Measurements from ENCODE around the gene GPRIN1. TPM values are rescaled to one million over a fixed set of nuclear protein-coding genes. Genes with fewer than 3 reads are reported as not detected.

GPRIN1 gene
- total RNA-seq, 4 donors from 2014 or later, result 1.6 to 9.7 (median 3.6) TPM

DNA sequence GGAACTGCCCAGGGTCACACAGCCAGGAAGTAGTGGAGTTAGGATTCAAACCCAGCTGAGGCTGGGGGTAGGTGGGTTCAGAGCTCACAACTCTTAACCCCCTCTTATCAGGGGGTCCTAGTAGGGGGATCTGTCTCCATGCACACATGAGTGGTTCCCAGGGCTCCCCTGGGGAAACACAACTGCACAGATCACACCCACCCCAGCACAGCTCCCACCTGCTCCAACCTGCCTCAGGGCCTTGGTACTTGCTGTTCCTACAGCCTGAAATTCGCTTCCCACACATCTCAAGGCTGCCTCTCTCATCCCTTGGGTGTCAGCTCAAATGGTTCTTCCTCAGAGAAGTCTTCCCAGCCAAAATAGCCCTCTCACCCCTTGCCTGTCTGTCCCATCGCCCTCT, 15.6 kb upstream of the GPRIN1 start:
- H3K4me1 ChIP-seq, result peaks cover 0 to 17% (median 14%) of the 10 kb centered on the region in 4 donors
- DNase-seq, result no peak
- TF ChIP-seq EP300 (IDR thresholded peaks at IDR 0.05; ENCODE audit: low read depth), result no peak
- TF ChIP-seq POLR2A (IDR thresholded peaks at IDR 0.05), result no peak
- no peak for TF ChIP-seq POLR2AphosphoS5 (IDR thresholded peaks at IDR 0.05)
- TF ChIP-seq, protein P1, sequence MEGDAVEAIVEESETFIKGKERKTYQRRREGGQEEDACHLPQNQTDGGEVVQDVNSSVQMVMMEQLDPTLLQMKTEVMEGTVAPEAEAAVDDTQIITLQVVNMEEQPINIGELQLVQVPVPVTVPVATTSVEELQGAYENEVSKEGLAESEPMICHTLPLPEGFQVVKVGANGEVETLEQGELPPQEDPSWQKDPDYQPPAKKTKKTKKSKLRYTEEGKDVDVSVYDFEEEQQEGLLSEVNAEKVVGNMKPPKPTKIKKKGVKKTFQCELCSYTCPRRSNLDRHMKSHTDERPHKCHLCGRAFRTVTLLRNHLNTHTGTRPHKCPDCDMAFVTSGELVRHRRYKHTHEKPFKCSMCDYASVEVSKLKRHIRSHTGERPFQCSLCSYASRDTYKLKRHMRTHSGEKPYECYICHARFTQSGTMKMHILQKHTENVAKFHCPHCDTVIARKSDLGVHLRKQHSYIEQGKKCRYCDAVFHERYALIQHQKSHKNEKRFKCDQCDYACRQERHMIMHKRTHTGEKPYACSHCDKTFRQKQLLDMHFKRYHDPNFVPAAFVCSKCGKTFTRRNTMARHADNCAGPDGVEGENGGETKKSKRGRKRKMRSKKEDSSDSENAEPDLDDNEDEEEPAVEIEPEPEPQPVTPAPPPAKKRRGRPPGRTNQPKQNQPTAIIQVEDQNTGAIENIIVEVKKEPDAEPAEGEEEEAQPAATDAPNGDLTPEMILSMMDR (IDR thresholded peaks at IDR 0.05), result no peak
- in situ Hi-C loops (cut with MboI; ENCODE audit: low pct_ligation_motif_present in 1 of 4, low pct_unique_long_range_greater_than_20kb in 1 of 4, low sequenced_read_pairs in 3 of 4), result no loop called here
- H3K27me3 ChIP-seq, result peaks cover 95% of the 10 kb centered on the region
- H3K36me3 ChIP-seq, result no peaks in the 10 kb centered on the region
- 55 to 71% methylated on average over 1 to 2 of the region's 2 CpGs for WGBS, 2 donors (ENCODE audit: low coverage in 1 of 2)
- no peak overlapping the region for H3K4me3 ChIP-seq
- intact Hi-C loops (cut with DNase I; ENCODE audit: low total_unique reads), result no loop called here
- H3K27ac ChIP-seq, result no peak overlapping the region
- no peaks in the 10 kb centered on the region for H3K9me3 ChIP-seq

DNA sequence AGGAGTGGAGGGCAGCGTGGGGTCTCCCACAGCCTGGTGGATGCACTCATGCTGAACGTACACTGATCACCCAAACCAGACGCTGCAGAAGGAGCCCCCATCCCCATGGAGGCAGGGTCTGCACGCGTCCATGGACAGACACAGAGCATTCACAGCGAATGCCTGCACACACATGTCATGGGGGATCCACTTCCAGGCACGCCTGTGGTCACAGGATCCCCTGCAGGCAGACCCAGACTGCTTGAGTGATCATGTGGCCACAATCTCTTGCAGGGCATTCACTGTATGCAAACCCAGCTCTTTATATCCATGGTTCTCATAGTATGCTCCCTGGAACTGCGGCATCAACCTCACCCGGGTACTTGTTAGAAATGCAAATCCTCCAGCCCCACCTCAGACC, 15.0 kb upstream of the GPRIN1 start:
- H3K27me3 ChIP-seq, result peaks cover 95% of the 10 kb centered on the region
- H3K4me1 ChIP-seq, result peaks cover 2 to 16% (median 12%) of the 10 kb centered on the region in 4 donors
- TF ChIP-seq POLR2AphosphoS5 (IDR thresholded peaks at IDR 0.05) (no peak), EP300 (IDR thresholded peaks at IDR 0.05; ENCODE audit: low read depth) (no peak), POLR2A (IDR thresholded peaks at IDR 0.05) (no peak)
- TF ChIP-seq, protein P1 (IDR thresholded peaks at IDR 0.05), result no peak
- no peaks in the 10 kb centered on the region for H3K9me3 ChIP-seq
- in situ Hi-C loops (cut with MboI; ENCODE audit: low pct_ligation_motif_present in 1 of 4, low pct_unique_long_range_greater_than_20kb in 1 of 4, low sequenced_read_pairs in 3 of 4), result no loop called here
- H3K36me3 ChIP-seq, result no peaks in the 10 kb centered on the region
- WGBS, 2 donors (ENCODE audit: low coverage in 1 of 2), result 54 to 71% methylated on average over 4 to 9 of the region's 9 CpGs
- intact Hi-C loops (cut with DNase I; ENCODE audit: low total_unique reads), result no loop called here
- no peak overlapping the region for H3K4me3 ChIP-seq
- no peak for DNase-seq
- H3K27ac ChIP-seq, result no peak overlapping the region

DNA sequence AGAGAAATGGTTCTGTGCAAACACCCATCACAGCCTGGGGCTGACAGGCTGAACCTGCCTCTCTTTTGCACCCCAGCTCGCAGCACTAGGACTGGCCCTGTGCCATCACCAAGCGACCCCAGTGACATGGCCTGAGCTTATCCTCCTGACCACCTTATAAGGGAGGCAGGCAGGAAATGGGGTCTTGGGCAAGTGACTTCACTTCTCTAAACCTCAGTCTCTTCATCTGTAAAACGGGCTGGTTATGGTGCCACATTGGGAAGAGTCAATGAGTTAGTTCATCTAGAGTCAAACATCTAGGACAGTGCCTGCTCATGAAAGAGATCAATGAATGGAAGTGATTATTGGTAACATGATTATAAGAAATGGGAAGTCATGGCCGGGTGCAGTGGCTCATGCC, 14.2 kb upstream of the GPRIN1 start:
- Histone ChIP-seq H3K4me3 (no peak overlapping the region), H3K27me3 (peaks cover 95% of the 10 kb centered on the region), H3K27ac (no peak overlapping the region), H3K36me3 (no peaks in the 10 kb centered on the region), H3K9me3 (no peaks in the 10 kb centered on the region), H3K4me1 (peaks cover 6 to 16% (median 12%) of the 10 kb centered on the region in 4 donors)
- no peak for DNase-seq
- intact Hi-C loops (cut with DNase I; ENCODE audit: low total_unique reads), result no loop called here
- in situ Hi-C loops (cut with MboI; ENCODE audit: low pct_ligation_motif_present in 1 of 4, low pct_unique_long_range_greater_than_20kb in 1 of 4, low sequenced_read_pairs in 3 of 4), result no loop called here
- WGBS, 2 donors (ENCODE audit: low coverage in 1 of 2), result 53% methylated on average over 4 of the region's 4 CpGs; no CpG with 5 or more reads in 1 of the 2 donors
- TF ChIP-seq POLR2A (IDR thresholded peaks at IDR 0.05), result no peak
- no peak for TF ChIP-seq EP300 (IDR thresholded peaks at IDR 0.05; ENCODE audit: low read depth)
- TF ChIP-seq, protein P1 (IDR thresholded peaks at IDR 0.05), result no peak
- TF ChIP-seq POLR2AphosphoS5 (IDR thresholded peaks at IDR 0.05), result no peak

DNA sequence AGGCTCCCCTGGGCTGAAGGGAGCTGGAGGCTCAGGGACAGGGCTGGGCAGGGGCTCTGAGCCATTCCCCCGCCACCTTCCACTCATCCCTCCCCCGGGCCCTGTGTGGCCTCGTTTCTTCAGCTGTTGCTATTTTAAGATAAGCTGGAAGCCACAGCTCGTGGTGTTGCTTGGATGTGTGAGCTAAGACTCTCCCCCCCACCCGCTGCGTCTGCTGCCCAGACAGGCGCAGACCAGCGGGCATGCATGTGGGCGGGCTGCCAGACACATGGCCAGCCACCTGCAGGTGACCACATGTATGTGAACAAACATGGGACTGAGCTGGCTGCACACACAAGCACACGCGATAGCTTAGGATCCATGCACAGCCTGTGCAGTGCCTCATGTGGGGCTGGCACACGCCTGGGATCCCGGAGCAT, 11.7 kb upstream of the GPRIN1 start:
- Histone ChIP-seq H3K4me1 (peaks cover 6 to 20% (median 14%) of the 10 kb centered on the region in 4 donors), H3K9me3 (no peaks in the 10 kb centered on the region), H3K27ac (no peak overlapping the region), H3K36me3 (no peaks in the 10 kb centered on the region), H3K4me3 (no peak overlapping the region), H3K27me3 (peaks cover 93% of the 10 kb centered on the region)
- in situ Hi-C loops (cut with MboI; ENCODE audit: low pct_ligation_motif_present in 1 of 4, low pct_unique_long_range_greater_than_20kb in 1 of 4, low sequenced_read_pairs in 3 of 4) (no loop called here), intact Hi-C loops (cut with DNase I; ENCODE audit: low total_unique reads) (no loop called here)
- 52% methylated on average over 11 of the region's 13 CpGs; no CpG with 5 or more reads in 1 of the 2 donors for WGBS, 2 donors (ENCODE audit: low coverage in 1 of 2)
- TF ChIP-seq EP300 (IDR thresholded peaks at IDR 0.05; ENCODE audit: low read depth) (no peak), POLR2A (IDR thresholded peaks at IDR 0.05) (no peak), POLR2AphosphoS5 (IDR thresholded peaks at IDR 0.05) (no peak)
- TF ChIP-seq, protein P1 (IDR thresholded peaks at IDR 0.05), result no peak
- no peak for DNase-seq

Data from transverse colon (tissue), 4 donors.